GM23248 (cell line): ENCODE measurements around the gene ARID5B.

Source experiments
- EZH2 ChIP-seq: fragments of 200-600 bp; sonication (generic); IDR thresholded peaks from 2 replicates; pipeline ENCODE4 v1.6.1; 2018; ENCODE audit warnings: antibody characterized with exemption, mild to moderate bottlenecking; ENCODE audit not compliant: insufficient read depth, poor library complexity, severe bottlenecking
- EZH2phosphoT487 ChIP-seq: fragments of 200-600 bp; sonication (generic); IDR thresholded peaks from 2 replicates; pipeline ENCODE4 v1.6.1; 2018; ENCODE audit warnings: antibody characterized with exemption, moderate library complexity, mild to moderate bottlenecking, low read depth; ENCODE audit not compliant: insufficient read depth

DNA sequence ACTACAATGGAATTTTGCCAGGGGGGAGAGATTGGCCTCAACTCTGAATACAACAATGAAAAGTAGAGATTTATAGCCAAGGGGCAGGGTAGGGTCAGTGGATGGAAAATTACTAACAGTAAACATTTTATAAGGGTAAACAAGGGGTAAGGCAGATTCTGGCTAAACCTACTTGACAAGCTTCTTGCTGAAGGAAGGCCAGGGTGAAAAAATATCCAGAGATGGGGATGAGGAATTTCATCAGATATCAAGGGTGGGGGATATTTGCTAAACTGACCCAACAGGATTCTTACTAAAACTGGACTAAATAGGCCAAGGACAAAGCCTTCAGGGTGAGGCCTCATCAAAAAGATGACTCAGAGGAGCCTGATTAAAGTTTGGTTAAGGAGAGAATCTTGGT, 210.8 kb downstream of the ARID5B start:
- TF ChIP-seq EZH2, result no peak
- TF ChIP-seq EZH2phosphoT487, result no peak
